A549 (cell line): Measurements from ENCODE around the gene TRIM50. TPM values are rescaled to one million over a fixed set of nuclear protein-coding genes. Genes with fewer than 3 reads are reported as not detected.

Experiments used
- ATAC-seq, 2 experiments: fragments of 200-7000 bp in 1 of 2; fragments of >200 bp in 1 of 2; cut with Nextera tagmentation in 1 of 2; cut with Tn5 transposase in 1 of 2; 3 replicates each; pipeline versions ENCODE4 v1.8.0 to v1.9.1; 2018 to 2020; ENCODE audit warnings: mild to moderate bottlenecking in 1 of 2, moderate library complexity in 1 of 2
- CTCF ChIA-PET: fragments of 300-600 bp; sonication (Branson Sonifier 250); formaldehyde crosslinking; extraction: SDS; loops from one replicate; lab custom pipeline; 2021; ENCODE audit warnings: antibody characterized with exemption, inconsistent platforms; lab: Yijun Ruan, JAX
- POLR2A ChIA-PET: fragments of 350-600 bp; formaldehyde crosslinking; extraction: SDS; loops from one replicate; lab custom pipeline; 2021; ENCODE audit warnings: antibody characterized with exemption, inconsistent platforms; lab: Yijun Ruan, JAX
- DNase-seq, 2 experiments: peaks; one replicate each; pipeline versions ENCODE4 v3.0.0 to v3.0.0-alpha.2; 2011 to 2016; ENCODE audit warnings: low read depth in 1 of 2, low spot score in 1 of 2
- FAIRE-seq: peaks from 2 replicates; lab custom pipeline; 2011; peaks lifted over from hg19 to GRCh38; lab: Jason Lieb, UNC
- H3K27ac ChIP-seq, 2 experiments: fragments of >200 bp; sonication (Bioruptor Twin); formaldehyde crosslinking; 3 replicates each; pipeline ENCODE4 v1.5.1; 2016 to 2017
- H3K4me1 ChIP-seq: fragments of >200 bp; sonication (Bioruptor Twin); formaldehyde crosslinking; 3 replicates; pipeline ENCODE4 v1.6.1; 2016
- H3K4me2 ChIP-seq: fragments of >200 bp; sonication (Bioruptor Twin); formaldehyde crosslinking; 3 replicates; pipeline ENCODE4 v1.6.1; 2016
- H3K4me3 ChIP-seq: fragments of >200 bp; sonication (Bioruptor Twin); formaldehyde crosslinking; 3 replicates; pipeline ENCODE4 v1.5.1; 2016
- H3K9me3 ChIP-seq: fragments of >200 bp; sonication (Bioruptor Twin); formaldehyde crosslinking; 3 replicates; pipeline ENCODE4 v1.6.1; 2016
- EP300 ChIP-seq, 2 experiments: fragments of >200 bp; sonication (Bioruptor Twin); formaldehyde crosslinking; IDR thresholded peaks; 2 replicates in 1 of 2; 3 replicates in 1 of 2; pipeline ENCODE4 v1.6.1; 2016 to 2017
- FOXS1 ChIP-seq: fragments of 250-450 bp; sonication (Bioruptor Pico); IDR thresholded peaks from 2 replicates; pipeline ENCODE4 v1.5.0; 2020; ENCODE audit warnings: mild to moderate bottlenecking, moderate library complexity
- HDAC2 ChIP-seq: fragments of 200-600 bp; sonication (generic); IDR thresholded peaks from 2 replicates; pipeline ENCODE4 v1.6.1; 2016
- HEYL ChIP-seq: fragments of 250-450 bp; sonication (Bioruptor Pico); IDR thresholded peaks from 2 replicates; pipeline ENCODE4 v1.8.0; 2021; ENCODE audit warnings: mild to moderate bottlenecking, moderate library complexity
- HOXA7 ChIP-seq: fragments of 250-450 bp; sonication (Bioruptor Pico); IDR thresholded peaks from 2 replicates; pipeline ENCODE4 v1.5.0; 2020; ENCODE audit warnings: mild to moderate bottlenecking, moderate library complexity
- HOXB13 ChIP-seq: fragments of 250-450 bp; sonication (Bioruptor Pico); IDR thresholded peaks from 2 replicates; pipeline ENCODE4 v1.5.0; 2020; ENCODE audit warnings: low read depth, mild to moderate bottlenecking, moderate library complexity
- JUNB ChIP-seq: fragments of >200 bp; sonication (Bioruptor Twin); formaldehyde crosslinking; IDR thresholded peaks from 2 replicates; pipeline ENCODE4 v1.6.1; 2016
- KDM5A ChIP-seq: fragments of 200-600 bp; sonication (generic); IDR thresholded peaks from 2 replicates; pipeline ENCODE4 v1.6.1; 2016; ENCODE audit warnings: antibody characterized with exemption, mild to moderate bottlenecking
- RCOR1 ChIP-seq: fragments of 150-350 bp; IDR thresholded peaks from 2 replicates; pipeline ENCODE4 v1.6.1; 2014; ENCODE audit warnings: antibody characterized with exemption, low read length, low read depth
- RNF2 ChIP-seq: fragments of 200-600 bp; sonication (generic); IDR thresholded peaks from 2 replicates; pipeline ENCODE4 v1.6.1; 2016; ENCODE audit warnings: low read depth, mild to moderate bottlenecking, antibody characterized with exemption, moderate library complexity, borderline replicate concordance
- SMC3 ChIP-seq: fragments of >200 bp; sonication (Bioruptor Twin); formaldehyde crosslinking; IDR thresholded peaks from 3 replicates; pipeline ENCODE4 v1.6.1; 2018; ENCODE audit warnings: inconsistent platforms
- WGBS: methylation state at CpG from one replicate; pipeline ENCODE4 v1.1.6; 2017; ENCODE audit errors: missing lambda C conversion rate; 5-methylcytosine and 5-hydroxymethylcytosine counted together
- polyA plus RNA-seq, 4 experiments: library from polyadenylated mRNA; depleted of rRNA in 3 of 4; stranded (reverse); fragments of >200 nt; fragmentation: RNase III in 1 of 4; extraction: RNeasy Plus Mini Kit Qiagen cat#74134 plus additional on column Dnase treatment in 1 of 4; gene quantifications; 2 replicates in 3 of 4; 3 replicates in 1 of 4; pipeline ENCODE4 v1.2.3, GENCODE V29; 2011 to 2017
- TF ChIP-seq, protein P1 (sequence below): fragments of >200 bp; sonication (Bioruptor Twin); formaldehyde crosslinking; IDR thresholded peaks from 3 replicates; pipeline ENCODE4 v1.5.1; 2016
- TF ChIP-seq, protein P2 (sequence below): IDR thresholded peaks from 2 replicates; pipeline ENCODE4 v1.6.1; 2012; ENCODE audit warnings: low read depth, borderline replicate concordance
- TF ChIP-seq, protein P3 (sequence below): fragments of >200 bp; sonication (Bioruptor Twin); formaldehyde crosslinking; IDR thresholded peaks from 3 replicates; pipeline ENCODE4 v1.6.1; 2016

The TRIM50 gene
- polyA plus RNA-seq, 2 of the 4 experiments (the other 2 are of a cell fraction), result not detected

DNA sequence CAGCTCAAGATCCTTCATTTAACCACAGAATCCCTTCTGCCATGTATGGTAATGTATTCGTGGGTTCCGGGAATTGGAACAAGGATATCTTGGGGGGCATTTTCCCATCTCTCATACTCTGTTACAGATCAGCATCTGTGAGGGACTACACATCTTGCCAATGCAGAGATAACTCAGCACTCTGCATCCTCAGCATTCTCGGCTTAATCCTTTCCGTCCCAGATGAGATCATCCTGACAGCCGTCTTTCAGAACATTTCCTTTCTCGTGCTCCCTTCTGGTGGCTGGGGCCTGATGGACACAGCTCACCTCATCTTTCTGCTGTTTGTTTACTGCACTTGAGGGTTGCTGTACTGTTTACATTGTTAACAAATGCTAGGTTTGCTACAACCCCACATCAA is 25.4 kb upstream of the TRIM50 start:
- ChIA-PET POLR2A (no interaction called here), CTCF (interaction anchor here (0.6 to 3.8 kb wide), 4 partner anchors 11 to 381 kb away, joined by 3 to 16 read pairs (median 10); no protein-coding TSS in a partner anchor)

DNA sequence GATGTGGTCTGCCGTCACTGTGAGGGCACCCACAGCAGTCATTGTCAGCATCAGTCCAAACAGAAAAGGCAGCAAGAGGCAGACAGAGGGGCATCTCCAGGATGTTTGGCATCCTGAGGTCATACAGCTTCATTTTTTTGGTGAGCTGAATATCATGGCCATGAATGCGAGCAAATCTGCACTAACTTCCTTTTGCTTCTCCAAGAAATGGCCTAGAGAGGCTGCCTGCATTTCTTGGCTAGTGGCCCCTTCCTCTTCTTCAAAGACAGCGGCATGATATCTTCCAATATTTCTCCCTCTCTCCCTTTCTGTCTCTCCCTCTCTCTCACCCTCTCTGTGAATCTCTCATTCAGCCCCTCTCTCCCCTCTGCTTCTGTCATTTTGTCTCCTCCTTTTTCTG is 24.9 kb upstream of the TRIM50 start:
- Histone ChIP-seq H3K4me1 (no peaks in the 10 kb centered on the region; the same call in 2 of the 3 replicates), H3K9me3 (no peaks in the 10 kb centered on the region), H3K4me3 (no peak overlapping the region), H3K4me2 (no peak overlapping the region), H3K27ac (no peak overlapping the region)
- POLR2A ChIA-PET, result no interaction called here
- TF ChIP-seq HEYL (CRISPR knock-in tag) (no peak), RCOR1 (no peak)
- ATAC-seq, result no peak
- CTCF ChIA-PET, result interaction anchor here (0.6 to 3.8 kb wide), 4 partner anchors 10 to 381 kb away, joined by 3 to 16 read pairs (median 10); no protein-coding TSS in a partner anchor
- DNase-seq, result no peak
- 70% methylated on average over 3 of the region's 3 CpGs for WGBS
- FAIRE-seq, result no peak

More for the DNA sequence above, 25.4 kb upstream of the TRIM50 start:
- H3K4me3 ChIP-seq, result no peak overlapping the region
- H3K4me2 ChIP-seq, result no peak overlapping the region
- no peak overlapping the region for H3K27ac ChIP-seq
- no peaks in the 10 kb centered on the region for H3K9me3 ChIP-seq
- TF ChIP-seq JUNB (no peak), SMC3 (no peak), RNF2 (no peak)
- TF ChIP-seq, protein P1, sequence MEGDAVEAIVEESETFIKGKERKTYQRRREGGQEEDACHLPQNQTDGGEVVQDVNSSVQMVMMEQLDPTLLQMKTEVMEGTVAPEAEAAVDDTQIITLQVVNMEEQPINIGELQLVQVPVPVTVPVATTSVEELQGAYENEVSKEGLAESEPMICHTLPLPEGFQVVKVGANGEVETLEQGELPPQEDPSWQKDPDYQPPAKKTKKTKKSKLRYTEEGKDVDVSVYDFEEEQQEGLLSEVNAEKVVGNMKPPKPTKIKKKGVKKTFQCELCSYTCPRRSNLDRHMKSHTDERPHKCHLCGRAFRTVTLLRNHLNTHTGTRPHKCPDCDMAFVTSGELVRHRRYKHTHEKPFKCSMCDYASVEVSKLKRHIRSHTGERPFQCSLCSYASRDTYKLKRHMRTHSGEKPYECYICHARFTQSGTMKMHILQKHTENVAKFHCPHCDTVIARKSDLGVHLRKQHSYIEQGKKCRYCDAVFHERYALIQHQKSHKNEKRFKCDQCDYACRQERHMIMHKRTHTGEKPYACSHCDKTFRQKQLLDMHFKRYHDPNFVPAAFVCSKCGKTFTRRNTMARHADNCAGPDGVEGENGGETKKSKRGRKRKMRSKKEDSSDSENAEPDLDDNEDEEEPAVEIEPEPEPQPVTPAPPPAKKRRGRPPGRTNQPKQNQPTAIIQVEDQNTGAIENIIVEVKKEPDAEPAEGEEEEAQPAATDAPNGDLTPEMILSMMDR, result no peak
- TF ChIP-seq, protein P2, sequence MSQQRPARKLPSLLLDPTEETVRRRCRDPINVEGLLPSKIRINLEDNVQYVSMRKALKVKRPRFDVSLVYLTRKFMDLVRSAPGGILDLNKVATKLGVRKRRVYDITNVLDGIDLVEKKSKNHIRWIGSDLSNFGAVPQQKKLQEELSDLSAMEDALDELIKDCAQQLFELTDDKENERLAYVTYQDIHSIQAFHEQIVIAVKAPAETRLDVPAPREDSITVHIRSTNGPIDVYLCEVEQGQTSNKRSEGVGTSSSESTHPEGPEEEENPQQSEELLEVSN, result no peak
- 62% methylated on average over 6 of the region's 6 CpGs for WGBS
- ATAC-seq (no peak), DNase-seq (no peak), FAIRE-seq (no peak)
- peaks cover 3% of the 10 kb centered on the region; the same call in 2 of the 3 replicates for H3K4me1 ChIP-seq

DNA sequence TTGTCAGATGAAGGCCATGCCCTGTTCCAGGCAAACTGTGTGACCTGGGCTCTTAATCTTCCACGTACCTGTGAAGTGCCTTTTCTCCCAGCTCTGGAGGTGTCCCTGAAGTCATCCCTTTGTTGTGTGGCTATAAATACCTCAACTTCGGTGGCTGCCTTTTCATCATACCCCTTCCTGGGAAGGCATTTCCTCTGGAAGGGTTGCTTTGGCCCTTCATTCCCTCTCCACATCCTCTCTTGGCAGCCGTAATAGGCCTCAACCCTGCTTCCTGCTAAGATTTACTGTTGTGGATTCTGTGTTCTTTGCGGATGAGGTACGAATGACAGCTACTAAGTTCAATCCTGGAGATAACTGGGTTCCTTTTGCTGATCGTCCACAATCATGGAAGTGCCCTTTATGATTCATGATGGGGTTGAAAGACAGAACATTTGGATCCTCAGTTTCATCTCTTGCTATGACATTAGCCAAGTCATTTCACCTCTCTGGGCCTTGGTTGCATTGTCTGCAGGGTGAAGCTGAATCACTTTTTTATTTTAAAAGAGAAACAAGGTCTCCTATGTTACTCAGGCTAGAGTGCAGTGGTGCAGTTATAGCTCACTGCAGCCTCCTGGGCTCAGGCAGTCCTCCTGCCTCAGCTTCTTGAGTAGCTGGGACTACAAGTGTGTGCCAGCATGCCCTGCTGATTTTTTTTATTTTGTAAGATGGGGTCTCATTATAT is 23.7 kb upstream of the TRIM50 start:
- Histone ChIP-seq H3K4me3 (no peak overlapping the region), H3K27ac (no peak overlapping the region), H3K9me3 (no peaks in the 10 kb centered on the region), H3K4me2 (no peak overlapping the region), H3K4me1 (no peaks in the 10 kb centered on the region)
- ChIA-PET CTCF (interaction anchor here (1.2 to 3.8 kb wide), 3 partner anchors 10 to 100 kb away, joined by 3 to 16 read pairs (median 8); no protein-coding TSS in a partner anchor), POLR2A (no interaction called here)
- FAIRE-seq, result no peak
- no peak for TF ChIP-seq KDM5A
- 66% methylated on average over 6 of the region's 6 CpGs for WGBS
- no peak for DNase-seq
- ATAC-seq, result no peak

DNA sequence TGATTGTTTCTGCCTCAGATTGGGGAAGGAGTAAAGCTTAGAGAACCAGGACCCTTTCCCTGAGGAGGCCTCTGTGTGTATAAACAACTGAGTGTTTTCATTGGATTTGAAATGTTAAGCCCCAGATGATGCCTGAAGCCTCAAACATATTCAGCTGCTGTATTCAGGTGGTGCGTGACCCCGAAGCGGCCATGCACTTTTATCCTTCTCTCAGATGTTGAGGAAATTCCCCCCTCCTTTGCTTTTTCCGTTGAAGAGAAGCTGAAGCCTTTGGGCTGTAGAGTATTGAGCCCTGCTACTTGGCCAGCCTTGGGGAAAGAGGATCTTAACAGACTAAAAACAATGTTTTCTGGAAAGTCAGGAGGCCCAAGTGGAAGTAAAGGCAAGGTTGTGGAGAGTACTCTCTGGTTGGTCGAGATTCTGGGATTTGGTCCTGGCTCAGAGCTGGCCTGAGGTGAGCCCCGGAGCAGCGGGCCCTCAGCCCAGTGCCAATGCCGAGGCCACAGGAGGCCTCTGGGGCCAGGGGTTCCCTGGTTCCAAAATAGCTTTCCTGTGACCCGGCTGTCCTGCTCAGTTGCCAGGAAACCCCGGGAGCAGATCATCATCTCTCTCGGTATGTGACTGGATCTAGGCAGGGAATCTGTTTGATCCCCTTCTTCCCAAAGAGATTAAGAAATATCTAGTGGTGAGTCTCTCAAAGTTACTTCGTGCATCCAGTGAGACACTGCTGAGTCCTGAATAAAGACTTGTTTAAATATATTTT is 22.6 kb upstream of the TRIM50 start:
- Histone ChIP-seq H3K9me3 (no peaks in the 10 kb centered on the region), H3K4me1 (no peaks in the 10 kb centered on the region), H3K4me2 (no peak overlapping the region), H3K27ac (no peak overlapping the region), H3K4me3 (no peak overlapping the region)
- WGBS, result 65% methylated on average over 12 of the region's 12 CpGs
- ChIA-PET POLR2A (no interaction called here), CTCF (interaction anchor here (2.5 to 2.7 kb wide), 2 partner anchors 8 to 102 kb away, joined by 8 to 11 read pairs; no protein-coding TSS in a partner anchor)
- TF ChIP-seq EP300 (IDR thresholded peaks at IDR 0.05) (no peak), HDAC2 (no peak), HOXA7 (CRISPR knock-in tag) (no peak), FOXS1 (CRISPR knock-in tag) (no peak), HOXB13 (CRISPR knock-in tag) (no peak)
- TF ChIP-seq, protein P3, sequence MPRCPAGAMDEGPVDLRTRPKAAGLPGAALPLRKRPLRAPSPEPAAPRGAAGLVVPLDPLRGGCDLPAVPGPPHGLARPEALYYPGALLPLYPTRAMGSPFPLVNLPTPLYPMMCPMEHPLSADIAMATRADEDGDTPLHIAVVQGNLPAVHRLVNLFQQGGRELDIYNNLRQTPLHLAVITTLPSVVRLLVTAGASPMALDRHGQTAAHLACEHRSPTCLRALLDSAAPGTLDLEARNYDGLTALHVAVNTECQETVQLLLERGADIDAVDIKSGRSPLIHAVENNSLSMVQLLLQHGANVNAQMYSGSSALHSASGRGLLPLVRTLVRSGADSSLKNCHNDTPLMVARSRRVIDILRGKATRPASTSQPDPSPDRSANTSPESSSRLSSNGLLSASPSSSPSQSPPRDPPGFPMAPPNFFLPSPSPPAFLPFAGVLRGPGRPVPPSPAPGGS, result no peak
- FAIRE-seq (no peak), DNase-seq (no peak), ATAC-seq (no peak)
